Choroid plexus epithelial cell (primary cell): ENCODE measurements around the gene AKR1B15.
A peak's percentile ranks its signal among the peaks of the same experiment; 100 is the strongest.
"Not testable (repeated sequence)": the region's sequence is repeated elsewhere in the genome, so short reads cannot be mapped to it uniquely, and the experiment has no call there.

Source experiments
- DNase-seq: peaks from one replicate; pipeline ENCODE4 v3.0.0-alpha.2; 2010; ENCODE audit warnings: low read depth
- H3K4me3 ChIP-seq: 2 replicates; pipeline ENCODE4 v1.5.1; 2011; ENCODE audit warnings: low read depth, mild to moderate bottlenecking, control low read depth, low read length, moderate library complexity
- CTCF ChIP-seq: conservative IDR thresholded peaks from 2 replicates; pipeline ENCODE4 v1.5.1; 2011; ENCODE audit warnings: low read depth, mild to moderate bottlenecking, control low read depth, inconsistent platforms, low read length, moderate library complexity

Gene AKR1B15

GRCh38 chr7:134515569-134516468, 33.1 kb upstream of the AKR1B15 start:
- H3K4me3 ChIP-seq, result no peak overlapping the region
- TF ChIP-seq CTCF, result no peak
- DNase-seq, result peak; percentile 71

DNA sequence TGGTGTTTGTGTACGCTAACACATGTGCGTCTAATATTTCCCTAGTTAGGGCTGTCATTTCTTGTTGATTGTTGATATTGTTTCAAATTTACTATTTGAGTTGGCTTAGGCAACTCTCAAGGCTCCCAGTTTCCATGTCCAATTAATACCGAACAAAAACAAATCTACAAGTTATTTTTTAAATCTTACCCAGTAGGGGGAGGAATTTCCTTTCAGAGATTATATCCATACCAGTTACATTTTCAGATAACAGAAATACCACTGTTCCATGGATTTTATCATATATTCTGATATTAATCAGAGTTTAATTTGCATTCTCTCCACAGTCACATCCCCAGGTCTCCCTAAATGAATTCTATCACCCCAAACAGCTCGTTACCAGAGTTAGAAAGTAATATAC, 28.8 kb upstream of the AKR1B15 start:
- peak; percentile 36 for TF ChIP-seq CTCF
- H3K4me3 ChIP-seq, result no peak overlapping the region
- peak; percentile 49 for DNase-seq

- TF ChIP-seq CTCF, result no peak
- H3K4me3 ChIP-seq, result no peak overlapping the region
- no peak for DNase-seq
Observed at GRCh38 chr7:134522601-134523000, 26.3 kb upstream of the AKR1B15 start.

GRCh38 chr7:134525449-134525848, 23.5 kb upstream of the AKR1B15 start:
- H3K4me3 ChIP-seq, DNase-seq: not testable (repeated sequence)

DNA sequence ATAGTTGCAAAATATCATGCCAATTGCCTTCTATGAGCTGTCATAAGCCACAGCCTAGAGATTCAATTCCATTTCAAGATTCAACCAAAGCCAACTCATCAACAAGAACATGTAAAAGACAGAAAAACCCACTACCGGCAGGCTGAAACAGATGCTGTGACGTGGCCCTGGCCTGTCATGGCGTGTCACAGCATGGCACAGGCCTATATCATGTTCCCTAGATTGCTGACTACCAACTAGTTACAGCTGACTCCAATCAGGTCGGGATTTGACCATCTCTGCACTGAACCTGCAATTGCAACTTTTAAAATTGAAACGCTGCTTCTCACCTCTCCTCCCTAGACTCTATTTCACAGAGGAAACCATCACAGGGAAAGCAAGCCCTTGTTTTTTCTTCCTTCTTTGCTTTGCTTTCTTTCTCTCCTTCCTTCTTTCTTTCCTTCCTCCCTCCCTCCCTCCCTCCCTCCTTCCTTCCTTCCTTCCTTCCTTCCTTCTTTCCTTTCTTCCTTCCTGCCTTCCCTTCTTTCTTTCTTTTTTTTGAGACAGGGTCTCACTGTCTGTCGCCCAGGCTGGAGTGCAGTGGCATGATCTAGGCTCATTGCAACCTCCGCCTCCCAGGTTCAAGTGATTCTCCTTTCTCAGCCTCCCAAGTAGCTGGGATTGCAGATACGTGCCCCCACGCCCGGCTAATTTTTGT, 22.2 kb upstream of the AKR1B15 start:
- not testable (repeated sequence) for DNase-seq, H3K4me3 ChIP-seq

- peak; percentile 89 for DNase-seq
- H3K4me3 ChIP-seq, result no peak overlapping the region
- TF ChIP-seq CTCF, result no peak
Observed at GRCh38 chr7:134527979-134528371, 20.9 kb upstream of the AKR1B15 start.

- no peak for DNase-seq
- TF ChIP-seq CTCF, result no peak
- H3K4me3 ChIP-seq, result no peak overlapping the region
Observed at GRCh38 chr7:134528749-134529148, 20.2 kb upstream of the AKR1B15 start.

GRCh38 chr7:134530460-134530859, 18.4 kb upstream of the AKR1B15 start:
- TF ChIP-seq CTCF, result no peak
- no peak for DNase-seq
- no peak overlapping the region for H3K4me3 ChIP-seq
